ENCODE measurements around the gene AEBP1. TPM values are rescaled to one million over a fixed set of nuclear protein-coding genes. Genes with fewer than 3 reads are reported as not detected.

AEBP1 gene
- total and polyA plus RNA-seq, 9 of the 15 experiments (the other 6 are each of a cell fraction or from before 2014, with no cell fraction given) = 0.03 to 0.78 (median 0.30) TPM; not detected in 2

- TF ChIP-seq CEBPZ (IDR thresholded peaks at IDR 0.05; ENCODE audit: borderline replicate concordance, low read depth, low read length) = no peak
Measured at GRCh38 chr7:44123190-44124003, 19.3 kb downstream of the AEBP1 start, which contains the start of gene POLD2 (continued).

- POLR2A ChIA-PET = interaction anchor here (1.1 to 3.4 kb wide), 3 partner anchors 10 to 22 kb away, joined by 3 to 12 read pairs (median 3); no protein-coding TSS in a partner anchor
- ATAC-seq = no peak
- WGBS (ENCODE audit: insufficient coverage, low coverage, missing lambda C conversion rate) = 87% methylated on average over 6 of the region's 6 CpGs
Measured at GRCh38 chr7:44124822-44125202, 20.7 kb downstream of the AEBP1 start.

More at GRCh38 chr7:44124822-44125202, 20.7 kb downstream of the AEBP1 start:
- in situ Hi-C loops (cut with MboI) = no loop called here
- CTCF ChIA-PET (ENCODE audit: low intra/inter-chr PET ratio) = no interaction called here
- Histone ChIP-seq H3K9me1 (ENCODE audit: control insufficient read depth, insufficient read depth, low read length) (no peaks in the 10 kb centered on the region), H3K9ac (ENCODE audit: insufficient read depth in 1 of 2, low read depth in 2 of 2, low read length in 2 of 2) (no peak overlapping the region; a peak in 1 of 4 replicates), H3K79me2 (ENCODE audit: control insufficient read depth, insufficient read depth, low read length) (peaks cover 40% of the 10 kb centered on the region), H3K4me3 (no peak overlapping the region), H4K20me1 (replicated peaks; ENCODE audit: control insufficient read depth, insufficient read depth, low read length) (no peaks in the 10 kb centered on the region), H3K4me1 (replicated peaks in 1 of 2; ENCODE audit: control insufficient read depth in 2 of 2, insufficient read depth in 2 of 2, low read length in 2 of 2) (peaks cover 14 to 24% of the 10 kb centered on the region in 2 experiments; a peak in 4 of 5 replicates), H2AFZ (ENCODE audit: low read depth, low read length) (no peak overlapping the region), H3K27ac (ENCODE audit: extremely low read depth, low read depth, low read length) (no peak overlapping the region), H3K9me3 (replicated peaks; ENCODE audit: control insufficient read depth, insufficient read depth, low read depth, low read length) (no peaks in the 10 kb centered on the region), H3K27me3 (ENCODE audit: control insufficient read depth in 2 of 2, insufficient read depth in 2 of 2, low read length in 2 of 2) (no peaks in the 10 kb centered on the region), H3K4me2 (ENCODE audit: insufficient read depth, low read length) (no peak overlapping the region), H3K36me3 (ENCODE audit: control insufficient read depth, insufficient read depth, low read length) (peaks cover 27% of the 10 kb centered on the region)
- no peak for TF ChIP-seq CHD1 (IDR thresholded peaks at IDR 0.05; ENCODE audit: low read length)
- TF ChIP-seq SRSF3 (IDR thresholded peaks at IDR 0.05; ENCODE audit: insufficient read depth, low read length) = no peak
- no TSS peak for BruUV-seq (replicated peaks)
- intact Hi-C loops (cut with micrococcal nuclease) = no loop called here
- no peak for FAIRE-seq
- DNase-seq (ENCODE audit: extremely low read depth in 1 of 4, low spot score in 3 of 4) = no peak
